Endothelial cell of hepatic sinusoid (primary cell): ENCODE data around the gene CYP20A1.
"Not testable (repeated sequence)": the region's sequence is repeated elsewhere in the genome, so short reads cannot be mapped to it uniquely, and the experiment has no call there.

Experiments used
- in situ Hi-C: cut with HindIII; loops from 2 replicates; pipeline ENCODE4 v1.10.0; 2017; ENCODE audit warnings: low sequenced_read_pairs

The CYP20A1 gene

GRCh38 chr2:203279288-203279687 is 40.5 kb downstream of the CYP20A1 start:
- in situ Hi-C loops, result no loop called here

- in situ Hi-C loops, result no loop called here
These were observed 41.7 kb downstream of the CYP20A1 start for GRCh38 chr2:203280428-203281064.

- in situ Hi-C loops, result no loop called here
These were observed 43.3 kb downstream of the CYP20A1 start for GRCh38 chr2:203282101-203282500.

- in situ Hi-C loops, result no loop called here
These were observed 47.7 kb downstream of the CYP20A1 start for GRCh38 chr2:203286532-203286931.

DNA sequence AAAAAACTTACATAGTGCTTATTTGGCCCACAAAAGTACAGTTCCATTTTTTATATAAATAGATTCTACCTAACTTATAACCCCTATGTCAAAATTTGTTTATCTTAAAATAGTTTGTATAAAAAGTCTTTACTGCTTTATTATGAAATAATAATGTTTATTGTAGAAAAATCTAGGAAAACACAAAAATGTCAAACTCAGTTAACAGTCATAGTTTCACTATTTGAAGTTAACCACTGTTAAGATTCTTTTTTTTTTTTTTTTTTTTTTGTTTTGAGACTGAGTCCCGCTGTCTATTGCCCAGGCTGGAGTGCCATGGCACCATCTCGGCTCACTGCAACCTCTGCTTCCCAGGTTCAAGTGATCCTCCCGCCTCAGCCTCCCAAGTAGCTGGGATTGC is 62.8 kb downstream of the CYP20A1 start:
- in situ Hi-C loops, result no loop called here

DNA sequence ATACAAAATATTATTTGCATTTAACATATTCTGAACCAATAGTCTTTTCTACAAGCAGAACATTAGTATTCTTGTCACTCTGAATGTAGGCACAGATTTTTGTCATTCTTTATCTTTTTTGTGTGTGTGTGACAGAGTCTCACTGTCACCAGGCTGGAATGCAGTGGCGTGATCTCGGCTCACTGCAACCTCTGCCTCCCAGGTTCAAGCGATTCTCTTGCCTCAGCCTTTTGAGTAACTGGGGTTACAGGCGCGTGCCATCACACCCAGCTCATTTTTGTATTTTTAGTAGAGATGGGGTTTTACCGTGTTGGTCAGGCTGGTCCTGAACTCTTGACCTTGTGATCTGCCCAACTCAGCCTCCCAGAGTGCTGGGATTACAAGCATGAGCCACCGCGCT is 63.8 kb downstream of the CYP20A1 start:
- in situ Hi-C loops, result not testable (repeated sequence)

DNA sequence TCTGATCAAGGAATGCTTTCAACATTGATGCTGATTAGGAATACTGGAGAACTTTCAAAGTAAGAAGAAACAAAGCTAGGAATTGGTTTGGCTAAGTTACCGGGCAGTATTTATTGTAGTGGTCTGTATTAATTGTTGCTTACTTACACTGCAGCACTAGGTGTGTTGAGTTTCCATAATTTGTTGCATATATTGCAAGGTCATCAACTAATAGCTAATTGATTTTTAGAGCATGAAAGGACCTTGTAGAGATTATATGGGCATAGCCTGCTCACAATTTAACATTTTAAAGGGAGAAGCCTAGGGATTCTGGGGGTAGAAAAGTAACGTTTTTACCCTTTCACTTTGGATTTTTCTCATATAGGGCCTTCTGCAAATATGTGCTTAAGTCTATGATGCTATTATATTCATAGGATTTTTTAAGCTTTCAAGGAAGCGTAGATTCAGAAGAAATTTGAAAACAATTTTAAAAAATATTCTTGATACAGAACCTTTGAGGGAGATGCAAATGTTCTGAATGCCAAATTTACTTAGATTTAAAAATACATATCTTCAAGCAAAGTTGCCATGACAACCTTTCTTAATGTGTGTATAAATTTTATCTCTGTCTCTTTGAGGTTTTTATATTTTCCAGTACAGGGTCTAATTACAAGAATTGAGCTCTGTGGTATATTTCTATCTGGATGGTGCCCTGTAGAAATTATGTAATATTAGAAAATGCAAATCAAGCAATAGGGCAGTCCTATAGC is 72.0 kb downstream of the CYP20A1 start:
- in situ Hi-C loops, result no loop called here

DNA sequence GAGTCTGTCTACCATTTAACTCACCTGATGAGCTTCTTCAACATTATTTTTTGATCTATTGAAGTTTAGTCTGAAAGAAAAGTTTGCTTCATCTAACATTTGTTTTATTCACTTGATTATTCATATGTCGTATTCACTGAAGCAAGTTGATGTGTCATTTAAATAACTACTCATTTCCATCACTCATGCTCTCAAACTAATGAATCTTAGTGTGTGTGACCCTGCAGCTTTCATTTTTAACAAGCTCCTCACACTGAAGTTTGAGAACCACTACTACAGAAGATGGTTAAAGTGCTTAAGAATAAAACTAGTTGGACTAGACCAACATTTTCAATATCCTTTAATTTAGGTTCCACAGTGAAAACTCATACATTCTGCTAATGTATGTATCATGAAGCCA is 87.5 kb downstream of the CYP20A1 start:
- in situ Hi-C loops, result no loop called here

GRCh38 chr2:203327582-203327900 is 88.7 kb downstream of the CYP20A1 start:
- in situ Hi-C loops, result no loop called here

DNA sequence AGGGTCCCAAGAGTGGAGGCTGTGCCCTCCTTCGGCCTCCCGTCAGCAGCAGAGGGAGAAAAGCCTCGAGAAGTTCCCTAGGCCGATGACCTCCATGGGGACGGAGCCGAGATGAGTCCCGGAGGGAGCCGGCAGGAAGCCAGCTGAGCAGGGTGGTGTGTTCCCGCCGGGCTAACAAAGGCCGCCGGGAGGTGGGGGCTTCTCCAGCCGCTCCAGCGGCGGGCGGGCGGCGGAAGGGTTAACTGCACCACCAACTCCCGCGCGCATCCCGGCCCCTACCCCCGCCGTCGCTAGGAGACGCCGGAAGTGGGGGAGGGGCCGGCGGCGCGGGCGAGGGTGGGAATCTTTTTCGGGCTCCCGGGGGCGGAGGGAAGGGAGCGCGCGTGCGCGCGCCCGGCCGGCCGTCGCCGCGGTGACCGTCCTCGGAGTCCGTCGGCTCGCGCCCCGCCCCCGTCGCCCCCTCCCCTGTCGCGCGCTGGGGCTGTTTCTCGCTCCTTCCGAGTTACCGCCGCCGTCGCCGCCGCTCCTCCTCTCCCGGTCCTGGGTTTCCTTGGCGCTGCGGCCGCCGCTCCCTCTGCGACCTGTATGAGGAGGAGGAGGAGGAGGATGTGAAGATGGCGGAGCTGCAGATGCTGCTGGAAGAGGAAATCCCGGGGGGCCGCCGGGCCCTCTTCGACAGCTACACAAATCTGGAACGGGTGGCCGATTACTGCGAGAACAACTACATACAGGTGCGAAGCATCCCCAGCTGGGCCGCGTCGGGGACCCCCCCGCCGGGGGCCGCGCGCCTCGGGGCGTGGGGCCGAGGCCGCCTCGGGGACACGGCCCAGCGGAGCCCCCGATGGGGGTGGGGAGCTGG is 89.3 kb downstream of the CYP20A1 start, which contains the start of gene ABI2:
Gene ABI2 (plus strand): TSS at position 494 of the 859 bp plus-strand sequence. CDS start 121 bp downstream, at position 615.
- in situ Hi-C loops, result no loop called here

- in situ Hi-C loops, result no loop called here
These were observed 90.1 kb downstream of the CYP20A1 start for GRCh38 chr2:203328760-203329540.

DNA sequence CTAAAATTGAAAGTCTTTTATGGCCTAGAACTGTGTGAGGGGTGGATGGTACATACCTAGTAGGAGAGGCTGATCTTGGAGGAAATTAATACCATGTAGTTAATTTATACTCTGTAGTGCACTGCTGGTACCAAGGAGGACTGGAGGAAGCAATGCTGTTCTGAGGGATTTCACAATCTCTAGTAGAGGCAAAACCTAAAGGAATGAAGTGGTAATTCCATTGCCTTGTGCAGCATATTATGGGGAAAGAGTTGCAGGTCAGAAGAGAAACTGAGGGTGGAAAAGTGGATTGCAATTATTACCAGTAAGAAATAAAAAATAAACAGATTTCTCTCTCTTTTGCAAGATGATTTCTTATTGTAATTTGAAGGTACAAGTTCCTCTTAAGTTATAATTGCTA is 91.6 kb downstream of the CYP20A1 start:
- in situ Hi-C loops, result no loop called here

- in situ Hi-C loops, result no loop called here
These were observed 99.5 kb downstream of the CYP20A1 start for GRCh38 chr2:203338322-203338721.

DNA sequence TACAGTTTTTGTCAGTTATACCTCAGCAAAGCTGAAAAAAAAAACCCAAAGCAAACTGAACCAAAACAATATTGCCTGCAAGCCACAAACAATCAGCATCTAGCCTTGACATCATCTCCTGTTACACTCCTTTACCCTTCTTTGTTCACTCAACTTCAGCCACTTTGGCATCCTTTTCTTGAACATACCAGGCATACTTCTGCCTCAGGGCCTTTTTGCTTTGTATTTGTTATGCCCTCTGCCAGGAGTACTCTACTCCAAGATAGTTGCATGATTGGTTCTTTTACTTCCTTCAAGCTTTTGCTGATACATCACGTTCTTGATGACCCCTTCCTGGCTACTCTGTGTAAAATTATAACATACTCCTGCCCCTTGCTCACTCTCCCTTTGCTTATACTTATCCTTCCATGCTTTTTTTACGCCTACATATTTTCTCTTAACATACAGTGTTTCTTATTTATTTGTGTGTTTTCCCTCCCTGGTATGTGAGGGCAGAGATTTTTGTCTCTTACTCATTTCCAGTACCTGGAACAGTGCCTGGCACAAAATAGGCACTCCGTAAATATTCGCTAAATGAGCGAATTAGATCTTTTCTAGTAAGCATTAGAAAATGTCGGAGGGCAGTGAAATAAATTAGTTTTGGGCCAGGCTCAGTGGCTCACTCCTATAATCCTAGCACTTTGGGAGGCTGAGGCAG is 102.1 kb downstream of the CYP20A1 start:
- in situ Hi-C loops, result no loop called here

DNA sequence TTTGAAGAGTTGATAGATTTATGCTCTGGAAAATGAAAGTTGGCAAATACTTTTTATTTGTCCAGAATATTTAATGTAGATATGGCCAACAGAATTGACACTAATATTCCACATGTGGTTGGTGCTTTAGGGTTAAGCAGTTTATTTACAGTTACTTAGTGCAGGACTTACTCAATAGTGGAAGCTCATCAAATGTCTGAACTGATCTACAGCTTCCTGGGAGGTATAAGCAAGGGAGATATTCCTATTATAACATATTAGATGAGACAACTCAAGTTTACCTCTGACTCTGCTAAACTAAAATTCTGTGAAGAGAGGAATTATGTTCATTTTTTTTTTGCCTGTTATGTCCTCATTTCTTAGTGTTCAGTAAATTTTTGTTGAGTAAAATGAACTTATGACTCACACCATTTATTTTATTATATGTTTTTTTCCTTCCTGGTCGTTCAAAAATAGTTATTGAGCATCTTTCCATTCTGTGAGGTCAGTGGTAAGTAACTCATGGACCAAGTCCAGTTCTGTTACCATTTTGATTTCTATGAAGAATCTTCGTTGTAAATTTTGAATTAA is 103.0 kb downstream of the CYP20A1 start:
- in situ Hi-C loops, result no loop called here

GRCh38 chr2:203342374-203342773 is 103.6 kb downstream of the CYP20A1 start:
- in situ Hi-C loops, result not testable (repeated sequence)

DNA sequence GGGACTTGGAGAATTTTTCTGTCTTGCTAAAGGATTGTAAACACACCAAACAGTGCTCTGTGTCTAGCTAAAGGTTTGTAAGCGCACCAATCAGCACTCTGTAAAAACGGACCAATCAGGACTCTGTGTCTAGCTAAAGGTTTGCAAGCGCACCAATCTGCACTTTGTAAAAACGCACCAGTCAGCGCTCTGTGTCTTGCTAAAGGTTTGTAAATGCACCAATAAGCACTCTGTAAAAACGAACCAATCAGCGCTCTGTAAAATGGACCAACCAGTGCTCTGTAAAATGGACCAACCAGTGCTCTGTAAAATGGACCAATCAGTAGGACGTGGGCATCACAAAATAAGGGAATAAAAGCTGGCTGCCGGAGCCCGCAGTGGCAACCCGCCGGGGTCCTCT is 105.8 kb downstream of the CYP20A1 start:
- in situ Hi-C loops, result loop anchor here (5.0 kb wide), 1 partner anchor 53 kb away; no protein-coding TSS in a partner anchor

DNA sequence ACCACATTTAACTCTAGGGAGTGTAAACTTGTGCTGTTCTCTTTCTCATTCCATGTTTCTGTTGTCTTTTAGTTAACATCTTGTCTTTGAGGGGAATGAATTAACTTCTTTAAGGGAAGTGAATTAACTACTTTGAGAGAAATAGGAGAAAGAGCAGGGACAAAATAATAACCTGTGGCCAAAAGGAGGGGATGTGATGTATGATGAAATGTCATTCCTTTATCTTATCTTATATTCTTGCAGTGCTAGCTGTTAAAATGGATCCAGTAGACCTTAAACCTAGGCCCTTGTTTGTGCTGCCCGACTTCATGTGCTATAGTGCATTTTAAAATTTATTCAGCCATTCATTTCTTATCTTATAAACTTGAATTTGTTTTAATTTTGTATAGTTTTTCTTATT is 107.8 kb downstream of the CYP20A1 start:
- in situ Hi-C loops, result loop anchor here (5.0 kb wide), 1 partner anchor 51 kb away; no protein-coding TSS in a partner anchor

DNA sequence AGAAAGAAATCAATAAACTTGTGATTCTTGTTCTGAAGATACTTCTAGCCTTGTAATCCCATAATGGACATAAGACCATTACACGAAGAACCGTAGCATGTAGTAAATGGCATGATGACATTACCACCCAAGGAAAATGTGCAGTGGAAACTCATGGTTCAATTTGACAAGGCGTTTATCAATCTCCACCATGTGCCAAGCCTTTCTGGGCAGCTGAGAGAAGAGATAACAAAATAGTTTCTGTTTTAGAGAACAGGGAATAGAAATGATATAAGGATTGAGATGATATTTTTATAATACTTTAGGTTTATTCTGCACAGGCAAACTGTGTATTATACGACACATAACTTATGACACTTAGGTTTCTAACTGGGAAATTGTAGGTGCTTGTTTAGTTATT is 108.6 kb downstream of the CYP20A1 start:
- in situ Hi-C loops, result loop anchor here (5.0 kb wide), 1 partner anchor 50 kb away; no protein-coding TSS in a partner anchor
